NCI-H128 (cell line): ENCODE results near the gene NALCN.

Source experiments
- DNase-seq: peaks from one replicate; lab custom pipeline; 2025; ENCODE audit not compliant: unreplicated experiment; lab: John Stamatoyannopoulos, UW

Gene NALCN

DNA sequence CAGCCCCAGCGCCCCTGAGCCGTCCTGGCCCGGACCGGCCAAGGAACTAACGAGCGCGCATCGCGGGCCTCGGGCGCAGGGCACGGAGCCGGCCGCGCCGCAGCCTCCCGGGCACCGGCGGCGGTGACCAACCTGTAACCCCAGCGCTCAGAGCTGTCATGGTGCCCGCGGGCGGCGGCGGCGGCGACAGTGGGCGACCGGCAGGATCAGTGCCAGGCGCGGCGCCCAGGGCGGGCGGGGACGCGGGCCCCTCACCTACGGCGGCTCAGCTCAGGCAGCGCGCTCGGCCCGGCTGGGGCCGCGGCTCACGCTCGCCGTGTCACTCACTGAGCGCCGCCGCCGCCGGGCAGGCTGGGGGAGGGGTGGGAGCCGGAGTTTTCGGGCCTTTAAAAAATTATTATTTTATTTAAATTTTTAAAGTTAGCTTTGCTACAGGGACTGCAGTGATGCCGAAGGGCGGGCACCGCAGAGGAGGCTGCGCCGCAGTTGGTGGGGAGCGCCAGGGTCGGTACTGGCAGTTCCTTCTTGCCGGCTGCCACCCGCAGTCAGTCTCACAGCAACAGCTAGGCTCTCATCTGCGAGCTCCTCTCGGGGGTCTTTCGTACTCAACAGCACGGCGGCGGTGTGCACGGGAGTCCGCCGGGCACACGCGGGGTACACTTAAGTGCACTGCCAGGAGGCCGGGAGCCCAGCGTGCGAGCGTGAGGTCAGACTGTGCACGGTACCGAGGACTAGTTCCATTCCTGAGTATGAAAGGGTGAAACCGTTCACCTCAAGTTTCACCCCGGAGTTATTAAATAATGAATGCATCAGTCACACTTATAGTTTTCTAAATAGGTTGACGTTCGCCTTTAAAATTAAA, at the start of gene NALCN:
Gene NALCN (minus strand): TSS at position 328 of the 862 bp plus-strand sequence. CDS start 17,382 bp downstream, outside the sequence.
- no peak for DNase-seq

DNA sequence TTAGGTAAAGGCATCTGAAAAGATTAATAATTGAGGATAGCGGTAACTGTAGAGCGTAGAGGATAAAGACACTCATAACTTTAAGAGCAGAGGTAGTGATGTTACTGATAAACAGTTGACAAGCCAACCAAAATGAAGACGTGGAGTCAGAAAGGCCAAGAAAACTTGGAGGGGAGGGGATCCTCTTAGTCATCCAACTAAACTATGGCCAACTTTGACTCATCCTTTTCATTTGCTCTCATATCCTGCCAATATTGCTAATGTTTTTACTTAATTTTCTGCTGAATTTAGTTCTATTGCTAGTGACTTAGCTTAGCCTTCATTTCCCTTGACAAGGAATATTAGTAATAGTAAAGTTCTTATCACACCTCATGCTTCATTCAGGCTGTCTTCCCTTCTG, 49.6 kb upstream of the NALCN start:
- DNase-seq, result no peak

DNA sequence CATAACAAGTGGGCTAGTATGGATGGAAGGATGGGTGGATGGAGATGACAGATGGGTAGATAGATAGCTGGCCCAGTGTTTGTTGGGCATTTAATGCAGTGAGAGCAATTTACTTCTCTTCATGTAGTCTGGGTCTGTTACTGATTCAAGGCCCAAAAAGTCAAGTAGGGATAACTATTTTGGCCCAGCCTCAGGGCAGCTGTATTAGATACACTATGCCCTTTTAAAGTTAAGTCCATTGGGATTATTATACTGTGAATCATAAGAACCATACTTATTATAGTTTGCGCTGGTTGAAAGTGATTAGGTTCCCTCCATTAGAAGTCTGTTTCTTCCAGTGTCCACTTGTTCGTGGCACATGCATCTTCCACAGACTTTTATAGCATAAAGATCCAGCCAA, 40.9 kb upstream of the NALCN start:
- no peak for DNase-seq

DNA sequence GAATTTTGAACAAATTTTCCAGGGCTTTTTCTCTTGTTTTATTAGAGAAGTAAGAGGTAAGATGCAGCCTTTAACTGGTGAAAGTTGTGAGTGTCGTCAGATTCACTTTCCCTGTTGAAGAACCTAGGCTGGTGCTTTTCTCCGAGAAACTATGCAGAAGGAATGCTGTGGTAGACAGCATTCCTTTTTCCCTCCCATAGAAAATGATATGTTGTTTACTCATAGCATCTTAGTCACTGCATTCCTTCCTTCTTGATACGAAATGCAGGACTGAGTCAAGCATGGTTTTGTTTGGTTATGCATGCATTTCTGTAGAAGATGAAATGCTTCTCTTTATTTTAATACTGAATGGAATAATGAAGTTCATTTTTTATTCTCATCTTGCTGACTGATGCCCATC, 39.6 kb upstream of the NALCN start:
- DNase-seq, result no peak

DNA sequence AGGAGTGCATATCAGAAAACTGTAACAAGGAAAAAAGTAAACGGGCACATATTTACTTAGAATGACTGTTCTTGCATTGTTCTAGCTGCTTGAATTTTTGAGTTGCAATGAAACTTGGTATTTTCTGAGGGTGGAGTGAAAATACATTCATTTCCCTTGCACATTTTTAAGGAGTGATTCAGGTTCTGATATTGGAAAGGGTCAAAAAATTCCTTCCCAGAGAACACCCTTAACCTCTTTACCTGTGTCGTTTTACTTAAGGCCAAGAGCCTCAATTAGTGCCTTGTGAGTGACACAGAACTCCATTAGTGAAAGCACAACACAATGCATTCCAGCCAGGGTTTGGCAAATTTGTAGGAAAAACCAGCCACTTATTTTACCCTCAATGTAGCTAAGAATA, 38.5 kb upstream of the NALCN start:
- DNase-seq, result no peak

DNA sequence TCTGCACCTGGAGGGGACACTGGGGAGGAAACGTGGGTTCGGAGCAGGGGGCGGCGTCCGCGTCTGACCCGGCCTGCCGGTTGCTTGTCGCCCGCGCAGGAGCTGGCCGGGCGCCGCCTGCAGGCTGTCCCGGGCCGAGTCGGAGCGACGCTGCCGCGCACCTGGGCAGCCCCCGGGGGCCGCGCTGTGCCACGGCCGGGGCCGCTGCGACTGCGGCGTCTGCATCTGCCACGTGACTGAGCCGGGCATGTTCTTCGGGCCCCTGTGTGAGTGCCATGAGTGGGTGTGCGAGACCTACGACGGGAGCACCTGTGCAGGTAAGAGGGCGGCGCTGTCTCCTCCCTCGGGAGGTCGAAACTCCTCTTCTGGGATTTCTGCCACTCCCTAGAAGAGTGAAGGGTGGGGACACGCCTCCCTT, 37.5 kb upstream of the NALCN start:
- DNase-seq, result no peak

DNA sequence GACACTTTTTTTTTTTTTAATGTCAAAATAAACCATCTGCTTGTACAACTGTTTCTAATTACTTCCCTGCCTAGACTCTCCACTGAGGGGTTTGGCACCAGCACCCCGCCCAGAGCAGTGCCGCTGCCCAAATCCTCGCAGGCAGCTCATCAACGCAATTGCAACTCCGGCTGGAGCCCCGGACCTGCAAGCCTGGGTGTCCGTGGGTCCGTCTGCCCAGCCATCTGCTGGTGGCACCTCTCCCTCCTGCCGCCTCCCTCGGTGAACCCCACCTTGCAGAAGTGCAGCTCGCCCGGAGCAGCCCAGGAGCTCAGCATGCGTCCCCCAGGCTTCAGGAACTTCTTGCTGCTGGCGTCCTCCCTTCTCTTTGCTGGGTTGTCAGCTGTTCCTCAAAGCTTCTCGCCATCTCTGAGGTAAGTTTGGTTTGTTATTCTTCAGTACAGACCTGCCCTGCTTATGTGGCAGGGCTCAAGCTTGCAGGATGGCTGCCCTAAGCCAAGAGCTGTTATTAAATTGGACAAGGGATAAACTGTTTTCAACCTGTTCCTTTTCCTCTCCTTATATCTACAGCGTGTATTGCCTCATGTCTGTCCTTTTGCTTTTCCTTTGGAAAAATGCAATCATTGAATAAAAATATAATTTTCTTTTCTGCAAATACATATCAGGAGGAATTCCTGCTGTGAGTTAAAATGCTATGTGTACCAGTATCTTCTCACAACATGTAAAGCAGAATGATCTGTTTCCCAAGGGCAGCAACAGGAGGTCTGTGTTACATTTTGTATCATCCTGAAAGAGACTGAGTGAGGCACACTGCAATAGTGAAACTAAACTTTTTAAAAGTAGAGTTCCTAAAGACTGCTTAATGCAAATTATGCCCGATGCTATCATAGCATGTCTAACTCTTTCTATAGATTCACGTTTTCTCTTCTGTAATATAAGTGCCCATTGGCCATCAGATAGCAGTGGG, 36.5 kb upstream of the NALCN start, which contains the start of gene ITGBL1:
Gene ITGBL1 (plus strand): TSS at position 157 of the 967 bp plus-strand sequence. CDS start 159 bp downstream, at position 316.
- DNase-seq, result no peak

DNA sequence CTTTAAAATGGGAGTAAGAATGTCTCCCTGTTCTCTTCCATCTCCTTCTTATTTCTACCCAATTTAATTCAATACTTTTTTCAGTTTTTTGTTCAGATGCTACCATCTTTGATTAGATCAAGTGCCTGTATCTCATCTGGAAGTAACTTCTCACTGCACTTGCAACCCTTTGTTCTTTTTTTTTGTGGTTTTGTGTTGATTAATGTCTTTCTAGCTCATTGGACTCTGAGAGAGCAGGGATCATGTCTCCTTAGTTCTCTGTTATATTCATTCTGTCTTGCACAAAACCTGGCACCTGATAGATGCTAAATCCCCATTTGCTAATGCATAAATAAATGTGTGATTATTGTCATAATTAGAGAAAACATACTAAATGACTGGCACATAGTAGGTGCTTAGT, 35.3 kb upstream of the NALCN start:
- DNase-seq, result no peak

DNA sequence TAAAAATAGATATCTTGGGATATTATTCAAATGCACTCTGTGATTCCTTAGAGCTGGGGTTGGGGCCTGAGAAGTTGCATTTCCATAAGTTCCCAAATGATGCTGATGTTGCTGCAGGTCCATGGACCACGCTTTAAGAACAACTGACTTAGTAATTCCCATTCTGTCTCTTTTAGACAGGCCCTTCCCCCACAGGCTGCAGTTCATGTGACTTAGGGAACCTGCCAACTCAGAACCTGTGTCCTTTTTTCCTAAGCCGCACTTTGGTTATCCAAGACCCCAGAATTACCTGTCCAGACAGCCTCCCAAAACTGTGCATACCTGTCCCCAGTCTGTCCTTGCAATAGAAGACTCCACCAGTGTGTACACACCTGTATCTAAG, 34.4 kb upstream of the NALCN start:
- DNase-seq, result no peak

DNA sequence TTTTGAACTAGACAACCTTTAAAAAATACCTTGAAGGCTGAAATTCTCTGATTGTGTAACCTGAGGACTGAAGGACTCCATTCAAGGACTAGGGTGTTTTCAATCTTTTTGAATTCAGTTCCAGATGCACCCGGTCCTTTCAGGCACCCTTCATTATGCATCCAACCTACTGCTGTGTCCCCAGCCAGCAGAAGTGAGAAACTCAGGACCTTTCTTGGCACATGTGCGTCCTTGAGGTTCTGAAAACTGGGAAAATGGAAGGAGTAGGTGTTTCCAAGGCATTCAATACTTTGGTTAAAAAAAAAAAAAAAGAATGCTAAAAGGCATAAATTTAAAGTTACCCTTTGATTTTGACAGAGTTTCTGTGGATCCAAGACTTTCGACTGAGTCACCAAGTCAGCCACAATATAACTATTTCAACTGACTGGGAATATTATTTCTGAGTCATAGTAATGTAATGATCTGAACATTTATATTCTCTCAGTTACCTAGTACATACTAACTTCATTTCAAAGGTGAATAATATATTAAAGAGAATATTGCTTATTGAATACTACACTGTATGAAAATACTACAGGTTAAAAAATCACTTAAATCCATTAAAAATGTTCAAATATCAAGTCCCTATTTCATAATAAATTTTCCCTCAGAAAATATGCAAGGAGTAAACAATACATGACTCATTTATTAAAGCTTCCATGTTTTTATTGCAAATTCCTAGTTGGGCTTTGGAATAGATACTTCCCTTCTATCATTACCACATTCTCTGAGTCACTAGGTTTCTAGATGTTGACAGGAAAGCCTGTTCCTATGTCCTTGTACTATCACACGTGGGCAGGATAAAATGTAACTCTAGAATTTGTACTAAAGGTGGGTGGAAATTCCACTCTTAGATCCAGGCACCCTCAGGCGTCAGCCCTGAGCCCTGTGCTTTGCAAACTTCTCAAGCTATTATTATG, 33.8 kb upstream of the NALCN start:
- DNase-seq, result no peak

DNA sequence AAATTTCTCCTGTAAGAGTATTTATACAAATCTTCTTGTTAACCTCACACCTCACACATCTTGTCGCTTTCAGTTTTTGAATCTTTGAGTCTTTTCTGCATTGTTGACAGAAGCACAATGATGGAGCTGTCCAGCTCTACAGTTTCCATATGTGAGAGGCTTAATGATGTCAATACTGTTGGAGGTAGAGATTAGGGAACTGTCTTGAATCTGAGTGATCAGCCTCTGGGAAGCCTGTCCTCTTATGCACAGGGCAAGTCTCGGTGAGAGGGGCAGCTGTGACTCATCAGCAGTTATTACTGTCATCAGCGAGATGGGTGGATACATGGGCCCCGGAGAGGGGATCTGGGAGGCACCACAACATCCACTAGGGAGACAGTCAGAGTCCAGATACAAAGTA, 31.5 kb upstream of the NALCN start:
- DNase-seq, result no peak

DNA sequence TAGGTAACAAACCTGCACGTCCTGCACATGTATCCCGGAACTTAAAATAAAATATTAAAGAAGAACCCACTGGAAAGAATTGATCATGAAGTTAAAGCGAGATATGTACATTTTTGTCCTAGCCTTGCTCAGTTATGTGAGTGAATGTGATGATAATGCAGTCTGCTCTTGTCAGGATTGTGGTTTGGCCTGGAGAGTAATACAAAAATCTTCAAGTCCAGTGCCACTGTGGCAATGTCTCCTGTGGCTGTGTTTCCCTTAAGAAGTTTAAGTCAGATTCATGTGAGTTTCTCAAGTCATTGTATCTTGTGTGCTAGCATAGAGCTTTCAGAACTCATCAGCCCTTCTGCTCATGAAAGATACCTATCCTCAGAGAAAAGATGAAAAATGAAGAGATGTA, 18.2 kb upstream of the NALCN start:
- no peak for DNase-seq

DNA sequence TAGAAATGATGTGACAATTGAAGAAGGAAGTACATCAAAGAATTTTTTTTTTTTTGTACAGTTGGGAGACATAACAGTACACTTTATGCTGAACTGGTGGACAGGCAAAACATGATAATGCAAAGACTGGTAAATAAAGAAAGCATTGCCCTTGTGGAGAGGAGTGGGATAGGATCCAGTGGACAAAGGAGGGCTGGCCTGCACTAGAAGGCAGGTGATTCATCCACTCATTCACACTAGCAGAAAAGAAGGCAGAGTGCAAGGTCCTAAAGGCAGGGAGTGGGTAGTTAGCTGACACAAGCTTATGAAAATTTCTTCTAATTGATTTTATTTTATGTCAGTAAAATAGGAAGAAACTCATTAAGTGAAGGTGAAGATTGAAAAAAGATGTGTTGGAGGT, 17.6 kb upstream of the NALCN start:
- DNase-seq, result no peak

DNA sequence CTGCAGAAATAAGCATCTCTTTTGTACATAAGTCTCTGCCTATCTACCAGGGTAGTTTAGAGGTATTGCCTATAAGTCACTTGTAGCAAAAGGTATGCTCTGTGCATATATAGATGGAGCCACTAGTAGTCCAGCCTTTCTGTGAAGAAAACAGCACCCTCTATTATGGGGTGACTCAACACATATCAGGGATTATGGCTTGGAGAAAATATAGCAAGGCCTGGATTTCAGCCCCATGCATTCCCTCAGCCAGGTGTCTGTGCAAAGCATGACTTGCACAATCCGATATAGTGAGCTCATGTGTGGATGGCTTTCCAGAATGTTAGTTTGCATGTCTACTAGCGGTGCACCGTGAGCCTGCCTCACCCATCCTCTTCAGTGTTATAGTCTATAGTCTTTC, 13.4 kb upstream of the NALCN start:
- no peak for DNase-seq

DNA sequence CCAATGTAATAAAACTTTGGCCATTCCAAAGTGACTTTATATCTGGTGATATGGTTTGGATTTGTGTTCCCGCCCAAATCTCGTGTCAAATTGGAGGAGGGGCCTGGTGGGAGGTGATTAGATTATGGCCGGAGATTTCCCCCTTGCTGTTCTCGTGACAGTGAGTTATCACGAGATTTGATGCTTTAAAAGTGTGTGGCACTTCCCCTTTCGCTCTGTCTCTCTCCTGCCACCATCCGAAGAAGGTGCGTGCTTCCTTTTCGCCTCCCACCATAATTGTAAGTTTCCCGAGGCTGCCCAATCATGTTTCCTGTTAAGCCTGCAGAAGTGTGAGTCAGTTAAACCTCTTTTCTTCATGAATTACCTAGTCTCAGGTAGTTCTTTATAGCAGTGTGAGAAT, 9.3 kb upstream of the NALCN start:
- DNase-seq, result no peak

DNA sequence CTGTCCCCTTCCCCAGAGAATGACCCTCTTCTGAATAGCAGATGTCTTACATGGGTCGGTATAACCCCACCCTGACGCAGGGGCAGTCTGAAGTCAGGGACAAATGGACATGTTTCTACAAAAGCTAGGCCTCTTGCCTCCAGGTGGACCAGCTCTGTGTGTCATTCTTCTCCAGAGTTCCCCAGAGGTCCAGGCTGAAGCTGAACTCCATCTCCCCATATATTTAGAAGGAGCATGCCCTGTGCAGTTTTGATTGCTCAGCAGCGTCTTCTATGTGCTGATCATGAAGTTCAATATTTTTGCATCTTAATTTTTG, 8.8 kb upstream of the NALCN start:
- DNase-seq, result no peak

DNA sequence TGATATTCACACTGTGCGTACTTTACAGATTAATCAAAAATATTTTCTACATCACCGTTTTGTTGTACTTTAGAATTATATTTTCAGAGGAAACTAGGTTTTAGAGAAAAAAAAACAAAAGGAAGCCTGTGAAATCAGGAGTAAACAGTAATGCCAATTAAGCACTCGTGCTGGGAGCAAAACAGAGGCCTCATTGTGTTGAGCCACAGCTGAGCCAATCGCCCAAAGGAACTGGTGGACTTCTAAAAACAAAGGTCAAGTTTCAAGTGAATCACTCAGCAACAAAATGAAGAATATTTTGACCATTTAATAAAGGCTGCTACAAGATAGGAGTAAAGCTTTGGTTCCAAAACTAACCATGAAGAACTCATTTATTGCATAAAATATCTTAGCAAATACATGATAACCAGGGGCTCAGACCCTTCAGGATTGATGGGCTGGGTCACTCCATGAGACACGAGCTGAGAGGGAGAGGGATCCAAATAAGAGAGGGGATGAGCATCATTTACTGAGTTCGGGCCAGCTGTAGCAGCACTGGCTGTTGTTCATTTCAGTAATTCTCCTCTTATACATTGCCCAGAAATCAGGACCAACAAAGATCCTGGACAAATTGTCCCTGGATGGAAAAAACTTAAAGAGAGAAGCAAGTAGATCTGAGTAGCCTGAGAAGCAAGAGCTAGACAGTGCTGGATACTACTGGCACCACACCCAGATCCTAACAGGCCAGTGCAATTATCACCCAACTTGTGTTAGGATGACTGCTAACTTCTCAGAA, 8.3 kb upstream of the NALCN start:
- no peak for DNase-seq

DNA sequence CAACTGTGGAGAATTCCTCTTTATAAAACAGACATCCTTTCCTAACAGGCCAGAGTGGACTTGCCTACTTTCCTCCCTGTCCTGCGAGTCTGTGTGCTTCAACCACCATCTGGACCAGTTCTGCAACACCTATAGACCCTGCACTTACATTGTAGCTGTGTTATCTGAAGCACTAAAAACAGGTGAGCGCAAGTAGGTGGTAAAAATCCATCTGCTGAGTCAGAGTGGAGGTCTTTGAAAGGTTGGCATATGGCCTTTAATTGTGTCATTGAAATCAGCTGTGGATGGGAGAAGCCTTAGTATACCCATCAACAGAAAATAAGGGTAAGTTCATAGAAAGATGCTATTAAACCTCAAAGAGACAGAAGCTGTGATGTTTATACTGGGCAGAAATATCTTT, 7.6 kb upstream of the NALCN start:
- no peak for DNase-seq

DNA sequence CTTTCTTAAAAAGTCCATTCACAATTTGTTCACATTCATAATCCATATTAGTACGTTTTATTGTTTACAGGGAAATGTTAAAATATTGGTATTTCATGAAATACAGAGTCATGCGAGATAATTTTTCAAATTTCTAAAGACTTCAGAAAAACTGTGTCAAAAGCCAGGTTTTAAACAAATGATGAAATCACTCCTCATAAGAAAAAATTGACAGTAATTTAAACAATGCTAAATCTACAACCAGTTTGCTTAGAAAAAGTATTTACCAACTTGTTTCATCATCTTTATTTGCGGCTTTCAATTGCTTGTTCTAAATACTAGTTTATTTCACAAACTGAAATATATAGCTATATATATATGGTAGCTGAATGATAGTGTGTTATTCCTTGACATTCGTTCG, 1.2 kb upstream of the NALCN start:
- DNase-seq, result no peak

DNA sequence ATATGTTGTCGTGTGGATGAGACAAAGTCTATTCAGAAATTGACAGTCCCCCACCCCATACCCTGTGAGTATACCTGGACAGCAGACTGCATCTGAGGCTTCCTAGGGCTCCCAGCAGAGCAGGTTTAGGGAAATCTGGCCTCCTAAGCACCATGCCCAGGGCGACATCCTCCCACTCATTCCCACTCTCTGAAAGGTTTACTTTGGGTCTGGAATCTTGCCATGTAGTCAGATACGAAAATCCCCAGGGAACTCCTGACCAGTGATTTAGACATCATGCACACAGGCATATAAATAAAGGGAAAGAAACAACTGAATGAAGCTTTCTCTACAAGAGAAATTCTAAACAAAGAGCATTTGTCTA, 717 bp upstream of the NALCN start:
- DNase-seq, result peak; percentile 56
